ENCODE data around the gene ZBTB25. TPM values are rescaled to one million over a fixed set of nuclear protein-coding genes. Genes with fewer than 3 reads are reported as not detected.

ZBTB25 gene
- total RNA-seq, 1 donor, result 30.3 TPM

DNA sequence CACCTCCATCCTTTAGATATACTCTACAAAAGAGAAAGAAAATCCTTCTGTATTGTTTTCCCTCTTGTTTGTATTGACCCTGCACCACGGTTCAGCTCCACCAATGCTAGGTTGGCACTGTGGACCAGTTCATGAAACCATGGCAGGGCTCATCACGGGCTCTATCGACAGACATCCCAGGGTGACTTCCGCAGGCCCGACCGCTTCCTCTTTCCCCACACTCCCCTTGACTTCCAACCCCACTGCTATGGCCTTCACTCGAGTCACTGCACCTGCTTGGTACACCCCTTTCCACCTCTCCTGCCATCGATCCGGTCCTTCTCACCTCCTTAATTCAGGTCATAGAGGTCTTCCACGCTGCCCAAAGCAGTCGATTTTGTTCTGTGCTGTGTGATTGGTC, 59.5 kb downstream of the ZBTB25 start:
- no peaks in the 10 kb centered on the region for H3K27me3 ChIP-seq (ENCODE audit: insufficient read depth, low read length)
- H3K4me3 ChIP-seq (ENCODE audit: low read length), result no peak overlapping the region
- H3K4me1 ChIP-seq (ENCODE audit: insufficient read depth, low read length), result peaks cover 15% of the 10 kb centered on the region
- H3K9me3 ChIP-seq (ENCODE audit: low read depth, low read length), result no peaks in the 10 kb centered on the region

GRCh38 chr14:64442300-64442988, 61.2 kb downstream of the ZBTB25 start:
- peaks cover 15% of the 10 kb centered on the region for H3K4me1 ChIP-seq (ENCODE audit: insufficient read depth, low read length)
- H3K4me3 ChIP-seq (ENCODE audit: low read length), result no peak overlapping the region
- no peaks in the 10 kb centered on the region for H3K9me3 ChIP-seq (ENCODE audit: low read depth, low read length)

GRCh38 chr14:64440494-64440893, 63.1 kb downstream of the ZBTB25 start:
- Histone ChIP-seq H3K27me3 (ENCODE audit: insufficient read depth, low read length) (no peaks in the 10 kb centered on the region), H3K9me3 (ENCODE audit: low read depth, low read length) (no peaks in the 10 kb centered on the region), H3K4me3 (ENCODE audit: low read length) (no peak overlapping the region), H3K4me1 (ENCODE audit: insufficient read depth, low read length) (peaks cover 14% of the 10 kb centered on the region)

More at GRCh38 chr14:64442300-64442988, 61.2 kb downstream of the ZBTB25 start:
- H3K27me3 ChIP-seq (ENCODE audit: insufficient read depth, low read length), result no peaks in the 10 kb centered on the region

DNA sequence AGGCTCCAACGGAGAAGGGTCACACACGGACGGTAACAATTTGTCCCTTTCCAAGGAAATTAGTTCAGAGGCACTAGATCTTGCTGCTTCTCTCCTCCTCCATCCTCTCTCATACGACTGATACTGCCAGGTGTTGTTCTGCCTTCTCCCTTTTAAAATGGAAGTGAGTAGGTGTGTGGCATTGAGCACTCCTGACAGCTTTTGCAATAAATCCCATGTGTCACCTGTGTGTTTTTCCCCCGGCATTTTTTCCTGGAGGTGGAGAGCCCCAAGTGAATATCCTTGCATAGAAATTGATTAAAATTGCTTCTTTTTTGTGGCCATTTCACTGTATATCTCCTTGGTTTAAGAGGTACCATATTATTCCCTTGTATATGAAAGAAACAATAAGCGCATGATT, 64.5 kb downstream of the ZBTB25 start:
- Histone ChIP-seq H3K4me3 (ENCODE audit: low read length) (no peak overlapping the region), H3K4me1 (ENCODE audit: insufficient read depth, low read length) (peaks cover under 1% of the 10 kb centered on the region), H3K9me3 (ENCODE audit: low read depth, low read length) (no peaks in the 10 kb centered on the region), H3K27me3 (ENCODE audit: insufficient read depth, low read length) (no peaks in the 10 kb centered on the region)

DNA sequence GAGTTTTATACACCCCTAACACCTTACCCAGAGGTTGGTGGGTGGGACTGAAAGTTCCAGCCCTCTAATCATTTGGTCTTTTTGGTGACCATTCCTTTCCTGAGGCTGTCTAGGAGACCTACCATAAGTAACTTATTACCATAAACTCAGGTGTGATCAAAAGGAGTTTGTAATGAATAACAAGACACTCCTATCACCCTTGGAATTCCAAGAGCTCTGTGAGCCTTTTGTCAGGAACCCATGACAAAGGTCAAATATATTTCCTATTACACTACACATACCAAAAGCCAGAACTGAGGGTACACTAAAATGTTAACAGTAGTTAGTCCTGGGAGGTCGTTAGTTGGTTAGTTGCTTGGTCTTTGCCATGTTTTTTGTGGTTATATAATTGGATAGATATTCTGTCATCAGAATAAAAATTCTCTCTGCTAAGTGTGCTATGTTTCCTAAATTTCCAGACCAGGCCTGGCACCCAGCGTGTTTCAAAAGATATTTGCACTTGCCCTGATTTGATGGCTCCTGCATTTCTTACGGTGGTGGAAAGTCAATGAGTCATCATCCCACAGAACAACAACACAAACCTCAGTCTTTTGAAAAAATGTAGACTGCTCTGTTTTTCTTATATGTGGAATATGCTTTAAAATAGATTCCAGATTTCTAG, 65.3 kb downstream of the ZBTB25 start:
- no peak overlapping the region for H3K4me3 ChIP-seq (ENCODE audit: low read length)
- H3K9me3 ChIP-seq (ENCODE audit: low read depth, low read length), result no peaks in the 10 kb centered on the region
- H3K27me3 ChIP-seq (ENCODE audit: insufficient read depth, low read length), result no peaks in the 10 kb centered on the region
- H3K4me1 ChIP-seq (ENCODE audit: insufficient read depth, low read length), result no peaks in the 10 kb centered on the region

DNA sequence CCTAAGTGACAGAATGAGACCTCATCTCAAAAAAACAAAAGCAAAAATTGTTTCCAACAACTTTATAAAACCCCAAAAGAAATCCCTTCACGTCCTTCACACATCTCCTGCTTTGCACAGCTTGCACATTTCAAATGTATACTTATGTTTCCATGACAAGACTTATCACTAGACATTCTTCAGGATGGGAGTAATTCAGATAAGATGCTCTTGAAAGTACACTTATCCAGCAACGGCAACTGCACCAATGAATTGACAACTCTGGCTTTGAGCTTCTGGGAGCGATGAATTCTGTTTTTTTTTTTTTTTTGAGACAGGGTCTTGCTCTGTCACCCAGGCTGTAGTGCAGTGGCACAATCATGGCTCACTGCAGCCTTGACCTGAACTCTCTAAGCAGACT, 69.1 kb downstream of the ZBTB25 start:
- Histone ChIP-seq H3K4me1 (ENCODE audit: insufficient read depth, low read length) (no peaks in the 10 kb centered on the region), H3K9me3 (ENCODE audit: low read depth, low read length) (no peaks in the 10 kb centered on the region), H3K4me3 (ENCODE audit: low read length) (no peak overlapping the region), H3K27me3 (ENCODE audit: insufficient read depth, low read length) (no peaks in the 10 kb centered on the region)

DNA sequence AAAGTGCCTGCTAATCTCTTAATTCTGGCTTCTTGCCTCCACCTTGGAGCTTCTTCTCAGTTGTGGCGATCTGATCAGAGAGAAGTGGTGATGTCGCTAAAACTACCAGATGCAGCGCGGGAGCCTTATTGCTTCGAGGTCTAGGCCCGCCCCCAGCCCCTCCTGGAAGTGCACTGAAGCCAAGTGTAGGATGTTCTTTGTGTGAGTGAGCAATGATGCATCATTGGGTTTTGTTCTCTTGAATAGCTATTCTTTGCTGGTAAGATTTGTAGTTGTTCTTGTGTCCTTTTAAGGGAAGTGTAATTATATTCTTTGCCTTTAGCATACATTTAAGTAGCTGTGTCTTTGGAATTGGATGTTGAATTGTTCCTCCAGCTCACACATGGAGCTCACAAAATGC, 79.7 kb downstream of the ZBTB25 start:
- H3K9me3 ChIP-seq (ENCODE audit: low read depth, low read length), result no peaks in the 10 kb centered on the region
- no peaks in the 10 kb centered on the region for H3K27me3 ChIP-seq (ENCODE audit: insufficient read depth, low read length)
- H3K4me1 ChIP-seq (ENCODE audit: insufficient read depth, low read length), result no peaks in the 10 kb centered on the region
- H3K4me3 ChIP-seq (ENCODE audit: low read length), result no peak overlapping the region

DNA sequence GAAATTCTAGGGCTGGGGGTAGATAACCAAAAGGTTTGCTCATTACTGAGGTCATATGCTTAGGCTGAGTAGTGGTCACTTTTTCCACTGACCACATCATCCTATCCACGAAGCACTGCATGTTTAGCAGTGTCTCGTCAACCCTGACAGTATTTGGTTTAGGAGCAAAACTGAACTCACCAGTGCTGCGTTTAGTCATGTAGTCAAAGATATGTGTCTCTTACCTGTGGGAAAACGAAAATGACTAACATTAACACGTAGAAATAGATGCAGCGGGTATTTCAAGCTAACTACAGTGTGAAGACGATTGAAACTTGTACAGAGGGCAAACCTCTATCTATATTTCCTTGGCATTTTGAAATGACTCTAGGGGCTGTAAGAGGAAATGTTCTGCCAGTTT, 80.9 kb downstream of the ZBTB25 start:
- Histone ChIP-seq H3K9me3 (ENCODE audit: low read depth, low read length) (no peaks in the 10 kb centered on the region), H3K4me1 (ENCODE audit: insufficient read depth, low read length) (no peaks in the 10 kb centered on the region), H3K27me3 (ENCODE audit: insufficient read depth, low read length) (no peaks in the 10 kb centered on the region)

GRCh38 chr14:64422005-64422404, 81.6 kb downstream of the ZBTB25 start:
- Histone ChIP-seq H3K4me3 (ENCODE audit: low read length) (no peak overlapping the region), H3K9me3 (ENCODE audit: low read depth, low read length) (no peaks in the 10 kb centered on the region), H3K4me1 (ENCODE audit: insufficient read depth, low read length) (no peaks in the 10 kb centered on the region)

More for the DNA sequence above, 80.9 kb downstream of the ZBTB25 start:
- H3K4me3 ChIP-seq (ENCODE audit: low read length), result no peak overlapping the region

DNA sequence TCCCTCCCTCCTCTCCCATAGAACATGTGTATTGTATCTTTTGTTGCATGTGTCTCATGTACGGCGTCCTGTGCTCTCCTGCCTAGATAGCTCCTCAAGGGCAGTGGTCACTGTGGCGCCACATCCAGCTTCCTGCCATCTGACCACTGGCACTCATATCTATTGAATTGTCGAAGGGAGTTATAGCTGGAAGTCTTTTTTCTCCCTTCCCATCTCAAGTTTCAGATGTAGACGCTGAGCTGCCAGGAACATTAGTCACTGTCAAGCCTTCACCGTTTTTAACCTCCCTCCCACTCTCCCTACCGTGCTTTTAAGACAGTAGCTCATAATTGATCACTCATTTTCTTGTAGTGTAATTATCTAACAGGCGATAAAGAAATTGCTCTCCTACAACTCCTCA, 82.5 kb downstream of the ZBTB25 start:
- Histone ChIP-seq H3K27me3 (ENCODE audit: insufficient read depth, low read length) (no peaks in the 10 kb centered on the region), H3K9me3 (ENCODE audit: low read depth, low read length) (no peaks in the 10 kb centered on the region), H3K4me3 (ENCODE audit: low read length) (no peak overlapping the region), H3K4me1 (ENCODE audit: insufficient read depth, low read length) (no peaks in the 10 kb centered on the region)

More at GRCh38 chr14:64422005-64422404, 81.6 kb downstream of the ZBTB25 start:
- H3K27me3 ChIP-seq (ENCODE audit: insufficient read depth, low read length), result no peaks in the 10 kb centered on the region

DNA sequence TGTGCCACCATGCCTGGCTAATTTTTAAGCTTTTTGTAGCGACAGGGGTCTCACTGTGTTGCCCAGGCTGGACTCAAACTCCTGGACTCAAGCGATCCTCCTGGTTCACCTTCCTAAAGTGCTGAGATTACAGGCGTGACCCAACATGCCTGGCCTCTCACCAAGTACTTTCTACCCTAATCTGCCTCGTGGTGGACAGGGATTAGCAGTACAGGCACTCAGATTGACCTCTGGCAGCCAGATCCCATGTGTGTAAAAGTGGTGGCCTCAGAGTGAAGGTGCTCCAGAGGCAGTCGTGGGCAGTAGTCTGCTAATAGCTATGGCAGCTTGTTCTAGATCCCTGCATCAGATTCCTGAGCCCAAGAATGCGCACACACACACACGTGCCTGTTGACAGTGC, 84.6 kb downstream of the ZBTB25 start:
- H3K4me1 ChIP-seq (ENCODE audit: insufficient read depth, low read length), result no peaks in the 10 kb centered on the region
- H3K9me3 ChIP-seq (ENCODE audit: low read depth, low read length), result no peaks in the 10 kb centered on the region
- no peaks in the 10 kb centered on the region for H3K27me3 ChIP-seq (ENCODE audit: insufficient read depth, low read length)
- H3K4me3 ChIP-seq (ENCODE audit: low read length), result no peak overlapping the region

GRCh38 chr14:64417771-64418125, 85.9 kb downstream of the ZBTB25 start:
- no peaks in the 10 kb centered on the region for H3K9me3 ChIP-seq (ENCODE audit: low read depth, low read length)
- no peak overlapping the region for H3K4me3 ChIP-seq (ENCODE audit: low read length)
- no peaks in the 10 kb centered on the region for H3K27me3 ChIP-seq (ENCODE audit: insufficient read depth, low read length)
- no peaks in the 10 kb centered on the region for H3K4me1 ChIP-seq (ENCODE audit: insufficient read depth, low read length)

- Histone ChIP-seq H3K4me1 (ENCODE audit: insufficient read depth, low read length) (no peaks in the 10 kb centered on the region), H3K9me3 (ENCODE audit: low read depth, low read length) (no peaks in the 10 kb centered on the region), H3K27me3 (ENCODE audit: insufficient read depth, low read length) (no peaks in the 10 kb centered on the region), H3K4me3 (ENCODE audit: low read length) (no peak overlapping the region)
These were observed 86.4 kb downstream of the ZBTB25 start for GRCh38 chr14:64417055-64417770.

GRCh38 chr14:64416348-64416932, 87.2 kb downstream of the ZBTB25 start:
- no peaks in the 10 kb centered on the region for H3K27me3 ChIP-seq (ENCODE audit: insufficient read depth, low read length)
- H3K9me3 ChIP-seq (ENCODE audit: low read depth, low read length), result no peaks in the 10 kb centered on the region
- H3K4me3 ChIP-seq (ENCODE audit: low read length), result no peak overlapping the region
- no peaks in the 10 kb centered on the region for H3K4me1 ChIP-seq (ENCODE audit: insufficient read depth, low read length)

- Histone ChIP-seq H3K4me3 (ENCODE audit: low read length) (no peak overlapping the region), H3K4me1 (ENCODE audit: insufficient read depth, low read length) (no peaks in the 10 kb centered on the region), H3K27me3 (ENCODE audit: insufficient read depth, low read length) (no peaks in the 10 kb centered on the region), H3K9me3 (ENCODE audit: low read depth, low read length) (no peaks in the 10 kb centered on the region)
These were observed 91.4 kb downstream of the ZBTB25 start for GRCh38 chr14:64412237-64412636.
